B cell (primary cell): ENCODE measurements around the gene CXCR3.

Experiments
- EZH2 ChIP-seq: IDR thresholded peaks from 2 replicates; pipeline ENCODE4 v1.6.1; 2012; ENCODE audit warnings: borderline replicate concordance, low read depth, mild to moderate bottlenecking, moderate library complexity, low read length; ENCODE audit not compliant: insufficient read depth, poor library complexity, severe bottlenecking
- TF ChIP-seq, protein P1 (sequence below): fragments of 200-600 bp; IDR thresholded peaks from one replicate; pipeline ENCODE4 v1.8.0; 2022; ENCODE audit warnings: antibody characterized with exemption, mild to moderate bottlenecking

DNA sequence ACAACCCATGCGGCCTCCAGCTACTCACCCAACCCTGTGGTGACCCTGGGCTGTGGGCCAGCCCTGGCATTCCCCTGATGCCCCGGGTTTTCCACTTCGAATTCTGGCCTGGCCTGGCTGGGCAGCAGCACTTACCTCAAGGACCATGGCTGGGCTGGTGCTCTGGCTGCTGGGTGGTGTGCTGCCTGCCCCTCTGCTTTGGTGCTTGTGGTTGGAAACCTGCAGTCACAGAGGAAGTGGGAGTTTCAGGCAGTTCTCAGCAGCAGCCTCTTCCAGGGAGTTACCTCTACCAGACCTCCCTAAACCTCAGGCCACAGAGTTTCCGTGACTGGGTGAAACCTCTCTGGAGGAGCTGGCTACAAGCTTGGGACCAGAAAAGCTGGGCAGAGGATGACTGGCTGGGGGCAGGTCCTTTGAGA is at the start of gene CXCR3:
- TF ChIP-seq, protein P1, sequence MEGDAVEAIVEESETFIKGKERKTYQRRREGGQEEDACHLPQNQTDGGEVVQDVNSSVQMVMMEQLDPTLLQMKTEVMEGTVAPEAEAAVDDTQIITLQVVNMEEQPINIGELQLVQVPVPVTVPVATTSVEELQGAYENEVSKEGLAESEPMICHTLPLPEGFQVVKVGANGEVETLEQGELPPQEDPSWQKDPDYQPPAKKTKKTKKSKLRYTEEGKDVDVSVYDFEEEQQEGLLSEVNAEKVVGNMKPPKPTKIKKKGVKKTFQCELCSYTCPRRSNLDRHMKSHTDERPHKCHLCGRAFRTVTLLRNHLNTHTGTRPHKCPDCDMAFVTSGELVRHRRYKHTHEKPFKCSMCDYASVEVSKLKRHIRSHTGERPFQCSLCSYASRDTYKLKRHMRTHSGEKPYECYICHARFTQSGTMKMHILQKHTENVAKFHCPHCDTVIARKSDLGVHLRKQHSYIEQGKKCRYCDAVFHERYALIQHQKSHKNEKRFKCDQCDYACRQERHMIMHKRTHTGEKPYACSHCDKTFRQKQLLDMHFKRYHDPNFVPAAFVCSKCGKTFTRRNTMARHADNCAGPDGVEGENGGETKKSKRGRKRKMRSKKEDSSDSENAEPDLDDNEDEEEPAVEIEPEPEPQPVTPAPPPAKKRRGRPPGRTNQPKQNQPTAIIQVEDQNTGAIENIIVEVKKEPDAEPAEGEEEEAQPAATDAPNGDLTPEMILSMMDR, result no peak
- no peak for TF ChIP-seq EZH2
